Measurements from ENCODE around the gene UBE3B.

- TF ChIP-seq CTCF (IDR thresholded peaks at IDR 0.05), result no peak
- no peak for TF ChIP-seq POLR2AphosphoS5 (IDR thresholded peaks at IDR 0.05)
- TF ChIP-seq POLR2A (IDR thresholded peaks at IDR 0.05), result no peak
Measured at GRCh38 chr12:109458771-109459208, 18.6 kb upstream of the UBE3B start.
